Measurements from ENCODE around the gene SHISA2.
A peak's percentile ranks its signal among the peaks of the same experiment; 100 is the strongest.

The SHISA2 gene

DNA sequence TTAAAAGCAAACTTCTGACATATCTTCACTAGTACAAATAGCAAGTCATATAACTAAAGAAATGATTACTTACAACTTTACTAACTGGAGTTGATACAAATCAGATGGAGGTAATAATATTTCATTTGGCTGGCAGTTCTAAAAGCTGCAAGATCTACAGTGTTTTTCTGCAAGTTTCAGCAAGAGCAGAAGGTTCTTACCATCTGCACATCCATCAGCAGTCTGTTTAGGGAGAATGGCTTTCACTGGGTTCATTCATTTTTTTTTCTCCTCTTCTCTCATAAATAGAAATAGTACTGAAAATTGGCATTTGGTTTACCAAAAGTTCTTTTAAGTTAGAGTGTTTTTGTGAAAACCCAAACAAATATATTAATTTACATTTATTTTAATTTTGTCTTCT is 3.1 kb upstream of the SHISA2 start:
- TF ChIP-seq, protein P1, sequence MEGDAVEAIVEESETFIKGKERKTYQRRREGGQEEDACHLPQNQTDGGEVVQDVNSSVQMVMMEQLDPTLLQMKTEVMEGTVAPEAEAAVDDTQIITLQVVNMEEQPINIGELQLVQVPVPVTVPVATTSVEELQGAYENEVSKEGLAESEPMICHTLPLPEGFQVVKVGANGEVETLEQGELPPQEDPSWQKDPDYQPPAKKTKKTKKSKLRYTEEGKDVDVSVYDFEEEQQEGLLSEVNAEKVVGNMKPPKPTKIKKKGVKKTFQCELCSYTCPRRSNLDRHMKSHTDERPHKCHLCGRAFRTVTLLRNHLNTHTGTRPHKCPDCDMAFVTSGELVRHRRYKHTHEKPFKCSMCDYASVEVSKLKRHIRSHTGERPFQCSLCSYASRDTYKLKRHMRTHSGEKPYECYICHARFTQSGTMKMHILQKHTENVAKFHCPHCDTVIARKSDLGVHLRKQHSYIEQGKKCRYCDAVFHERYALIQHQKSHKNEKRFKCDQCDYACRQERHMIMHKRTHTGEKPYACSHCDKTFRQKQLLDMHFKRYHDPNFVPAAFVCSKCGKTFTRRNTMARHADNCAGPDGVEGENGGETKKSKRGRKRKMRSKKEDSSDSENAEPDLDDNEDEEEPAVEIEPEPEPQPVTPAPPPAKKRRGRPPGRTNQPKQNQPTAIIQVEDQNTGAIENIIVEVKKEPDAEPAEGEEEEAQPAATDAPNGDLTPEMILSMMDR (IDR thresholded peaks at IDR 0.05; ENCODE audit: low read length, missing control alignments): no peak
- DNase-seq (ENCODE audit: low read depth): no peak
- no peak overlapping the region for H3K4me3 ChIP-seq (replicated peaks; ENCODE audit: low read depth, low read length)

DNA sequence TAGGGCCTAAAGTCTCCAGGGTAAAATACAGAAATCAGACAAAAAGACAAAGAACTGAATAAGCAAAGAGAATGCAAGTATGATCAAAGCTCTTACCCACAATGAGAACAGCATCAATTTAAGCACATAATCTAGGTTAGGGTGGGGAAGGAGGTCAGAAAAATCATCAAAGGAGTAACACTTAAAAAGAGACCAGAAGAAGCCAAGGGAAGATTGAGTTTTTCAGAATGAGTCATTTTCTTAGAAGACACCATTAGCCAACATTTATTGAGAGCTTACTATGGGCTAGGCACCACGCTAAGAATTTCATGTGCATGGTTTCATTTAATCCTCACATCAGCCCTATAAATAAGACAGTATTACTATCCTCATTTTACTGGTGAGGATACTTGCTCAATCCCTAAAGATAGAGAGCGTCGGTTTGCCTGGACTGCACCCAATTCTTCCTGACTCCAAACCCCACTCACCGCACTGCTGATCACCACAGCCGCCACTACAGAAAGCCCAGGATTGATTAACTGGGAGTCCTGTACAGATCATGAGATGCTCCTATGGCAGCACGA is 1.7 kb upstream of the SHISA2 start:
- no peak overlapping the region for H3K4me3 ChIP-seq (replicated peaks; ENCODE audit: low read depth, low read length)
- TF ChIP-seq, protein P1 (IDR thresholded peaks at IDR 0.05; ENCODE audit: low read length, missing control alignments): no peak

DNA sequence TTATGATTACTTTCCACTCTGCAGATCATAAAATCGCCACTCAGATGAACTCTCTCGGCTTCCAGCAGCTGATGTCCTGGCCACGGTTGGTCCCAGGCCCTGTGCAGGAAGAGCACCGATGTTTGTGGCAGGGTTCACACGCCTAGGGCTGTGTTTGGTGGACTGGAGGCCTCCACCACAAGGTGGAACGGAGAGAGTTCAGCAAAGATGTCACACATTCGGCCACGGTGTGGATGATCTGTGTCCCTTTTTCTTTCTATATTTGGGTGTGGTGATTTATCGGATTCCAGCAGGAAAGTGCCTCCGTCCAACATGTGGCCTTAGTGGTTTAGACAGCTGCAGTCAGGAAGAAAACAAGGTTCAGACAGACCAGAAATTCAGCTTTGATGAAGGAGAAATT is 521 bp upstream of the SHISA2 start:
- H3K4me3 ChIP-seq (replicated peaks; ENCODE audit: low read depth, low read length): peak overlapping the region; percentile 28
- no peak for DNase-seq (ENCODE audit: low read depth)
- TF ChIP-seq, protein P1 (IDR thresholded peaks at IDR 0.05; ENCODE audit: low read length, missing control alignments): no peak

More for the DNA sequence above, 1.7 kb upstream of the SHISA2 start:
- no peak for DNase-seq (ENCODE audit: low read depth)

DNA sequence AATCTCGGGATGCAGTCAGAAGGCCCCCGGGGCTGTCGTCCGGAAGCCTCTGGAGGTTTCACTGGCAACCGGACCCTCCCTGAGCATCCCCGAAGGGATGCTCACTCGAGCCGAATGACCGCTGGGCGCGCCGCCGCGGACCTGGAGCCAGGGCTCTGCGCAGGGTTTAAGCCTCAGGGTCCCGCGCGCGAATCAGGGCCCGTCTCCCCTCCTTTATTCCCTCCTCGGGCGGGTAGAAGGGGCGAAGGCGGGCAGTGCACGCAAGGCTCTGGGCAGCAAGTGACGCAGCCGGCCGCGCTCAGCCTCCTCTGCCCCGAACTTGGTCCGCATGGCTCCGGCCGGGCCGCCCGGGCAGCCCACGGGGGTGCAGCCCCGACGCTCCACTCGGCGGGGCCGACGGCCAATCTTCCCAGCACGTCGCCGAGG is 572 bp downstream of the SHISA2 start:
- TF ChIP-seq, protein P1 (IDR thresholded peaks at IDR 0.05; ENCODE audit: low read length, missing control alignments): no peak
- no peak for DNase-seq (ENCODE audit: low read depth)
- peak overlapping the region; percentile 12 for H3K4me3 ChIP-seq (replicated peaks; ENCODE audit: low read depth, low read length)

DNA sequence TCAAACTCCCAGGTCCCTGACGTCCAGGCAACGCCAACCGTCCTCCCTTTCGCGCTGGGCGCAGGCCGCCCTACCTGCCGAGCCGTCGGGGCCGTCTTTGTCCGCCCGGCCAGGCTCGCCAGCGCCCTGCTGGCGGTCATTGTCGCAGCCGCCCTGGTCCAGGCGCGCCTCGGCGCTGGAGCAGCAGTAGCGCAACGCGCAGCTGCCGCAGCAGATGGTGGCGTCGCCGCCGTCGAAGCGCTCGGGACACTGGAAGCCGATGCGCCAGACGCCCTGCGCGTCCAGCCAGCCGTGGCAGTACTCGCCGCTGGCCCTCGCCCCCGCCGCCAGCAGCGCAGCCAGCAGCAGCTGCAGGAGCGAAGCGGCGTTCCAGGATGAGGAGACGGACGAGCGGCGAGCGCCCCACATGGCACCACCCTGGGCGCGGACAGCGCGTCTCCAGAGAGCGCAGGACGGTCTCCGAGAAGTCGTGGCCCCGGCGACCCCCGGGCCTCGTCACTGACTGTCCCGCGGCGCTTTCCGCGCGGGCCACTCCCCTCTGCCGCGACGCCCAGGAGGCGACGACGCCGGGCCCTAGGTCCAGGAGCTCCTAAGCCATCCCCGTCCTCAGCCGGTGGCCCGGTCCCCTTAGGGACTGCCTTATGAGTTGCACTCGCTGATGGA is 1.1 kb downstream of the SHISA2 start:
- DNase-seq (ENCODE audit: low read depth): no peak
- H3K4me3 ChIP-seq (replicated peaks; ENCODE audit: low read depth, low read length): no peak overlapping the region
- TF ChIP-seq, protein P1 (IDR thresholded peaks at IDR 0.05; ENCODE audit: low read length, missing control alignments): no peak

DNA sequence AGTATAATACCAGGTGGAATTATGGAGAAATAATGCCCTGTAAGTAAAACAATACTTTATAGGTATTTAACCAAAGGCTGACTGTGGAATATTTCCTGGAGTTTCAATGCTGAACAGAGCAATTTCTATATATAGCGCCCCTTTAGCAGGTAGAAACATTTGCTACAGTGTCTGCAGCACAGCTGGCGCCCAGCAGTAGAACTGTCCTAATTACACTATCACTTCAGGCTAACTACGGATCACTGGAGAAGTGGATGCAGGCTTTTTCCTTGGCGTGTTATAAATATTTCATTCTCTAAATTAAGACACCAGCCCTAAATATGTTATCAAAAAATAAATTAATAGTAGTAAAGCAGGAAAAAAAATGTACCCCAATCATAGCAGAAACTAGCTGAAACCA is 3.1 kb downstream of the SHISA2 start:
- TF ChIP-seq, protein P1 (IDR thresholded peaks at IDR 0.05; ENCODE audit: low read length, missing control alignments): no peak
- no peak for DNase-seq (ENCODE audit: low read depth)
- no peak overlapping the region for H3K4me3 ChIP-seq (replicated peaks; ENCODE audit: low read depth, low read length)

DNA sequence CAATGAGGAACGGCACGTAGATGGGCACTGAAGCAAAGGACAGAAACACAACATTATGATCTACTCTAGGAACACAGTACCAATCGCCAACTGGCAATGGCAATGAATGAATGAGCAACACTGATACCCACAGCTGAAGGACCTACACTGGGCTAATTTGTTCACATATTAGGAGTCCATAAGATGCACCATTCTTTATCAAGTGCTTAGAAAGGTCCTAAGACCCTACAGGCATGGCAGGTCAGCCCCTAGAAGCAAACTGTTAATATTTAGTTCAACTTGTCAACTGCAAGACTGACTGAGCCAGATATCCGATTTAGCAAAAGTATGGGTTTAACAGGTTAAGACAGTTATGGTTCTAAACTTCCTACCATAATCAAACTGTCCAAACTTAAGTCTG is 4.8 kb downstream of the SHISA2 start:
- TF ChIP-seq, protein P1 (IDR thresholded peaks at IDR 0.05; ENCODE audit: low read length, missing control alignments): no peak
- no peak overlapping the region for H3K4me3 ChIP-seq (replicated peaks; ENCODE audit: low read depth, low read length)
- no peak for DNase-seq (ENCODE audit: low read depth)

Data from fibroblast of pulmonary artery (primary cell).